HepG2 (cell line): Measurements from ENCODE around the gene ANKRD6. TPM values are rescaled to one million over a fixed set of nuclear protein-coding genes. Genes with fewer than 3 reads are reported as not detected.
A peak's percentile ranks its signal among the peaks of the same experiment; 100 is the strongest.

ENCODE experiments used
- ATAC-seq: fragments of 200-7000 bp; cut with Tn5 transposase; 3 replicates; pipeline ENCODE4 v1.9.1; 2020; ENCODE audit warnings: mild to moderate bottlenecking, moderate library complexity
- BruUV-seq: library from RNA; stranded (reverse); fragments of 400-500 nt; replicated peaks from 2 replicates; lab custom pipeline; 2021; lab: Mats Ljungman, UMichigan
- CTCF ChIA-PET: fragments of 300-600 bp; formaldehyde crosslinking; extraction: SDS; loops from one replicate; lab custom pipeline; 2021; ENCODE audit warnings: low total read pairs, inconsistent platforms, low intra/inter-chr PET ratio; lab: Yijun Ruan, JAX
- POLR2A ChIA-PET: fragments of 350-600 bp; sonication (Branson Sonifier 250); formaldehyde crosslinking; loops from one replicate; lab custom pipeline; 2020; ENCODE audit warnings: antibody characterized with exemption, inconsistent platforms; lab: Yijun Ruan, JAX
- DNase-seq: peaks from one replicate; pipeline ENCODE4 v3.0.0-alpha.2; 2015; ENCODE audit warnings: low spot score
- FAIRE-seq: peaks from 3 replicates; lab custom pipeline; 2011; peaks lifted over from hg19 to GRCh38; lab: Jason Lieb, UNC
- H2AFZ ChIP-seq: one replicate; pipeline ENCODE4 v1.6.1; 2011; ENCODE audit warnings: low read length, inconsistent platforms
- H3K27ac ChIP-seq: fragments of 300-600 bp; 3 replicates; pipeline ENCODE4 v1.8.0; 2011; ENCODE audit warnings: mixed run types, mild to moderate bottlenecking, mixed read lengths, low read length, inconsistent platforms; ENCODE audit not compliant: insufficient read depth; ENCODE audit errors: extremely low read length
- H3K27me3 ChIP-seq, 2 experiments: fragments of 200-600 bp in 1 of 2; 2 replicates in 1 of 2; 3 replicates in 1 of 2; pipeline versions ENCODE4 v1.6.0 to v1.8.0; 2011; ENCODE audit warnings: low read length in 2 of 2, mild to moderate bottlenecking in 2 of 2, moderate library complexity in 2 of 2, inconsistent platforms in 1 of 2; ENCODE audit not compliant: insufficient read depth in 2 of 2, control insufficient read depth in 1 of 2
- H3K36me3 ChIP-seq, 2 experiments: fragments of 200-600 bp in 1 of 2; replicated peaks in 1 of 2; 2 replicates in 1 of 2; 3 replicates in 1 of 2; pipeline versions ENCODE4 v1.5.1 to v1.8.0; 2011; ENCODE audit warnings: low read length in 2 of 2, inconsistent platforms in 1 of 2; ENCODE audit not compliant: insufficient read depth in 2 of 2, control insufficient read depth in 1 of 2
- H3K4me1 ChIP-seq: 2 replicates; pipeline ENCODE4 v1.5.1; 2012; ENCODE audit warnings: low read length, inconsistent platforms; ENCODE audit not compliant: insufficient read depth
- H3K4me2 ChIP-seq: 2 replicates; pipeline ENCODE4 v1.6.0; 2011; ENCODE audit warnings: low read depth, low read length, inconsistent platforms
- H3K4me3 ChIP-seq, 3 experiments: fragments of 200-600 bp in 1 of 3; sonication (generic), shearing (Covaris generic) in 1 of 3; replicated peaks in 1 of 3; 2 replicates each; pipeline ENCODE4 v1.5.1; 2011 to 2016; ENCODE audit warnings: low read length in 3 of 3, inconsistent platforms in 2 of 3, low read depth in 2 of 3, mild to moderate bottlenecking in 2 of 3, control low read depth in 1 of 3, mixed read lengths in 1 of 3; ENCODE audit not compliant: insufficient read depth in 1 of 3
- H3K79me2 ChIP-seq: one replicate; pipeline ENCODE4 v1.6.1; 2011; ENCODE audit warnings: low read length, inconsistent platforms; ENCODE audit not compliant: insufficient read depth
- H3K9ac ChIP-seq: 2 replicates; pipeline ENCODE4 v1.6.0; 2011; ENCODE audit warnings: mild to moderate bottlenecking, low read depth, low read length, inconsistent platforms; ENCODE audit not compliant: insufficient read depth
- H3K9me3 ChIP-seq: 2 replicates; pipeline ENCODE4 v1.5.1; 2012; ENCODE audit warnings: mild to moderate bottlenecking, low read length
- H4K20me1 ChIP-seq: 2 replicates; pipeline ENCODE4 v1.6.0; 2011; ENCODE audit warnings: inconsistent platforms, mild to moderate bottlenecking, low read length, moderate library complexity; ENCODE audit not compliant: insufficient read depth
- AHDC1 ChIP-seq: sonication (generic); formaldehyde crosslinking; IDR thresholded peaks from 2 replicates; pipeline ENCODE4 v1.5.1; 2020; ENCODE audit warnings: mild to moderate bottlenecking, missing genetic modification reagents, borderline replicate concordance
- DDIT3 ChIP-seq: sonication (generic); formaldehyde crosslinking; IDR thresholded peaks from 2 replicates; pipeline ENCODE4 v1.4.0; 2020; ENCODE audit warnings: mild to moderate bottlenecking, missing genetic modification reagents
- GPBP1L1 ChIP-seq: sonication (generic); formaldehyde crosslinking; IDR thresholded peaks from 2 replicates; pipeline ENCODE4 v1.5.0; 2020; ENCODE audit warnings: mild to moderate bottlenecking, missing genetic modification reagents
- HNF4A ChIP-seq: sonication (generic); formaldehyde crosslinking; IDR thresholded peaks from 2 replicates; pipeline ENCODE4 v1.4.0; 2020; ENCODE audit warnings: missing genetic modification reagents
- LCORL ChIP-seq, 2 experiments: fragments of 450-650 bp in 1 of 2; sonication (generic) in 1 of 2; formaldehyde crosslinking in 1 of 2; IDR thresholded peaks; 2 replicates each; pipeline versions ENCODE4 v1.5.0 to v1.6.1; 2017 to 2020; ENCODE audit warnings: antibody characterized with exemption in 1 of 2, missing genetic modification reagents in 1 of 2
- SRSF1 ChIP-seq: fragments of 200-400 bp; formaldehyde crosslinking; optimal IDR thresholded peaks from 2 replicates; pipeline ENCODE3; 2017; ENCODE audit warnings: mild to moderate bottlenecking, low read depth, low read length, moderate library complexity
- ZNF326 ChIP-seq: sonication (generic); formaldehyde crosslinking; IDR thresholded peaks from 2 replicates; pipeline ENCODE4 v1.4.0; 2020; ENCODE audit warnings: missing genetic modification reagents, borderline replicate concordance
- ZNF354B ChIP-seq: sonication (generic); formaldehyde crosslinking; IDR thresholded peaks from 2 replicates; pipeline ENCODE4 v1.8.0; 2022; ENCODE audit warnings: mild to moderate bottlenecking, missing genetic modification reagents
- ZNF710 ChIP-seq: sonication (generic); formaldehyde crosslinking; IDR thresholded peaks from 2 replicates; pipeline ENCODE4 v1.5.0; 2020; ENCODE audit warnings: mild to moderate bottlenecking, missing genetic modification reagents, borderline replicate concordance
- WGBS: methylation state at CpG from one replicate; pipeline ENCODE4 v1.1.6; 2017; ENCODE audit warnings: low lambda C conversion rate; 5-methylcytosine and 5-hydroxymethylcytosine counted together
- in situ Hi-C: cut with HindIII; loops from 2 replicates; pipeline ENCODE4 v1.10.0; 2017; ENCODE audit warnings: low pct_unique_long_range_greater_than_20kb; ENCODE audit not compliant: extremely low pct_ligation_motif_present
- intact Hi-C: fragments of 100-400 bp; cut with micrococcal nuclease; formaldehyde crosslinking; loops from one replicate; pipeline ENCODE4 v1.10.0; 2022; ENCODE audit not compliant: unreplicated experiment
- polyA plus RNA-seq, 8 experiments: library from polyadenylated mRNA; depleted of rRNA in 3 of 8; stranded (reverse) in 7 of 8; unstranded in 1 of 8; fragments of >200 nt; fragmentation: Illumina TruSeq in 4 of 8; extraction: Trizol in 4 of 8; gene quantifications; 2 replicates each; pipeline versions ENCODE4 v1.2.1 to v1.2.3, GENCODE V29; 2011 to 2016; ENCODE audit warnings: low read depth in 4 of 8, missing spikeins in 1 of 8, mixed read lengths in 1 of 8; ENCODE audit not compliant: insufficient read depth in 1 of 8
- total RNA-seq, 5 experiments: library from RNA; depleted of rRNA; stranded (reverse); fragments of >200 nt; fragmentation: Illumina TruSeq; extraction: Trizol; gene quantifications; 2 replicates each; pipeline ENCODE4 v1.2.3, GENCODE V29; 2016; ENCODE audit warnings: low read depth in 1 of 5

ANKRD6 gene
- total and polyA plus RNA-seq, 2 of the 13 experiments (the other 11 are each of a cell fraction or from before 2014, with no cell fraction given): 0.18 to 0.36 TPM

GRCh38 chr6:89680150-89680549 is 247.2 kb downstream of the ANKRD6 start:
- Histone ChIP-seq H3K9ac (no peak overlapping the region), H3K9me3 (no peaks in the 10 kb centered on the region), H3K4me1 (no peaks in the 10 kb centered on the region), H3K4me3 (no peak overlapping the region), H3K27me3 (no peaks in the 10 kb centered on the region), H3K4me2 (no peak overlapping the region), H4K20me1 (no peaks in the 10 kb centered on the region), H2AFZ (no peak overlapping the region), H3K36me3 (peaks cover 47 to 84% of the 10 kb centered on the region in 2 experiments), H3K27ac (no peak overlapping the region), H3K79me2 (no peaks in the 10 kb centered on the region)
- FAIRE-seq (no peak), DNase-seq (no peak)
- POLR2A ChIA-PET: no interaction called here
- no TSS peak for BruUV-seq
- intact Hi-C loops (no loop called here), in situ Hi-C loops (no loop called here)
- 100% methylated on average over 2 of the region's 2 CpGs for WGBS
- CTCF ChIA-PET: no interaction called here
- TF ChIP-seq SRSF1 (no peak), ZNF326 (CRISPR knock-in tag) (no peak), HNF4A (CRISPR knock-in tag) (no peak), ZNF354B (no peak), LCORL (IDR thresholded peaks at IDR 0.05) (peak; percentile 86), LCORL (CRISPR knock-in tag; IDR thresholded peaks at IDR 0.05) (no peak), ZNF710 (CRISPR knock-in tag) (no peak)
- TF ChIP-seq, all 625 proteins: peak for 1
- ATAC-seq: no peak

GRCh38 chr6:89680551-89680950 is 247.6 kb downstream of the ANKRD6 start:
- Histone ChIP-seq H2AFZ (no peak overlapping the region), H3K9ac (no peak overlapping the region), H4K20me1 (no peaks in the 10 kb centered on the region), H3K4me2 (no peak overlapping the region), H3K27me3 (no peaks in the 10 kb centered on the region), H3K36me3 (peaks cover 46 to 85% of the 10 kb centered on the region in 2 experiments), H3K27ac (no peak overlapping the region), H3K4me1 (no peaks in the 10 kb centered on the region), H3K9me3 (no peaks in the 10 kb centered on the region), H3K79me2 (no peaks in the 10 kb centered on the region), H3K4me3 (no peak overlapping the region)
- POLR2A ChIA-PET: no interaction called here
- WGBS: 96% methylated on average over 6 of the region's 7 CpGs
- CTCF ChIA-PET: no interaction called here
- no TSS peak for BruUV-seq
- FAIRE-seq: no peak
- ATAC-seq: no peak
- in situ Hi-C loops (no loop called here), intact Hi-C loops (no loop called here)
- no peak for DNase-seq
- TF ChIP-seq GPBP1L1 (no peak), AHDC1 (CRISPR knock-in tag) (no peak), DDIT3 (CRISPR knock-in tag) (no peak)
